K562 (cell line): ENCODE measurements around the gene HTR3B. TPM values are rescaled to one million over a fixed set of nuclear protein-coding genes. Genes with fewer than 3 reads are reported as not detected.

ENCODE experiments used
- ATAC-seq: fragments of 200-7000 bp; cut with Tn5 transposase; 3 replicates; pipeline ENCODE4 v1.9.1; 2020; ENCODE audit warnings: moderate library complexity
- BruUV-seq: library from RNA; stranded (reverse); fragments of 400-500 nt; replicated peaks from 2 replicates; lab custom pipeline; 2021; lab: Mats Ljungman, UMichigan
- CTCF ChIA-PET: fragments of 300-600 bp; formaldehyde crosslinking; extraction: SDS; loops from one replicate; lab custom pipeline; 2021; ENCODE audit warnings: low intra/inter-chr PET ratio; lab: Yijun Ruan, JAX
- POLR2A ChIA-PET: fragments of 300-600, 350-650 bp; sonication (Branson Sonifier 250); formaldehyde crosslinking; extraction: SDS; loops from one replicate; lab custom pipeline; 2021; ENCODE audit warnings: antibody characterized with exemption, inconsistent platforms; lab: Yijun Ruan, JAX
- DNase-seq, 4 experiments: peaks; one replicate each; pipeline versions ENCODE4 v3.0.0 to v3.0.0-alpha.2; 2011 to 2018; ENCODE audit warnings: low spot score in 3 of 4, mixed read lengths in 3 of 4; ENCODE audit errors: extremely low read depth in 1 of 4
- FAIRE-seq: peaks from 2 replicates; lab custom pipeline; 2011; peaks lifted over from hg19 to GRCh38; lab: Jason Lieb, UNC
- H2AFZ ChIP-seq: 2 replicates; pipeline ENCODE4 v1.6.0; 2011; ENCODE audit warnings: low read depth, low read length, control low read depth, inconsistent platforms
- H3K27ac ChIP-seq: fragments of 200-600 bp; 3 replicates; pipeline ENCODE4 v1.8.0; 2011; ENCODE audit warnings: low read depth, mild to moderate bottlenecking, control low read depth, inconsistent platforms, low read length, moderate library complexity, mixed read lengths; ENCODE audit errors: extremely low read depth
- H3K27me3 ChIP-seq, 2 experiments: fragments of 300-600 bp in 1 of 2; 2 replicates in 1 of 2; 3 replicates in 1 of 2; pipeline versions ENCODE4 v1.6.0 to v1.8.0; 2011; ENCODE audit warnings: inconsistent platforms in 2 of 2, low read length in 2 of 2, mild to moderate bottlenecking in 1 of 2, mixed read lengths in 1 of 2, moderate library complexity in 1 of 2; ENCODE audit not compliant: control insufficient read depth in 2 of 2, insufficient read depth in 2 of 2
- H3K36me3 ChIP-seq: fragments of 300-600 bp; 3 replicates; pipeline ENCODE4 v1.8.0; 2011; ENCODE audit warnings: mild to moderate bottlenecking, low read length, inconsistent platforms; ENCODE audit not compliant: control insufficient read depth, insufficient read depth
- H3K4me1 ChIP-seq, 2 experiments: fragments of 200-600 bp in 1 of 2; replicated peaks in 1 of 2; 2 replicates in 1 of 2; 3 replicates in 1 of 2; pipeline versions ENCODE4 v1.5.1 to v1.8.0; 2011; ENCODE audit warnings: inconsistent platforms in 2 of 2, low read length in 2 of 2, mild to moderate bottlenecking in 1 of 2, mixed read lengths in 1 of 2, moderate library complexity in 1 of 2; ENCODE audit not compliant: control insufficient read depth in 2 of 2, insufficient read depth in 2 of 2
- H3K4me2 ChIP-seq: 2 replicates; pipeline ENCODE4 v1.6.1; 2011; ENCODE audit warnings: low read length, control low read depth, inconsistent platforms, mixed read lengths; ENCODE audit not compliant: insufficient read depth
- H3K4me3 ChIP-seq: fragments of 200-600 bp; sonication (generic), shearing (Covaris generic); 2 replicates; pipeline ENCODE4 v1.5.1; 2016; ENCODE audit warnings: control low read depth, inconsistent platforms
- H3K79me2 ChIP-seq: fragments of 200-600 bp; 3 replicates; pipeline ENCODE4 v1.8.0; 2011; ENCODE audit warnings: low read length, inconsistent platforms; ENCODE audit not compliant: control insufficient read depth, insufficient read depth
- H3K9ac ChIP-seq, 2 experiments: 2 replicates each; pipeline versions ENCODE4 v1.6.0 to v1.6.1; 2011; ENCODE audit warnings: low read depth in 2 of 2, low read length in 2 of 2, control low read depth in 1 of 2, inconsistent platforms in 1 of 2, mild to moderate bottlenecking in 1 of 2, mixed read lengths in 1 of 2; ENCODE audit not compliant: insufficient read depth in 1 of 2
- H3K9me1 ChIP-seq: one replicate; pipeline ENCODE4 v1.6.0; 2011; ENCODE audit warnings: inconsistent platforms, mild to moderate bottlenecking, low read length, moderate library complexity; ENCODE audit not compliant: control insufficient read depth, insufficient read depth
- H3K9me3 ChIP-seq: replicated peaks from 2 replicates; pipeline ENCODE4 v1.5.1; 2011; ENCODE audit warnings: low read depth, low read length, inconsistent platforms; ENCODE audit not compliant: control insufficient read depth, insufficient read depth
- H4K20me1 ChIP-seq: replicated peaks from 2 replicates; pipeline ENCODE4 v1.6.1; 2011; ENCODE audit warnings: low read length, inconsistent platforms, mixed read lengths; ENCODE audit not compliant: control insufficient read depth, insufficient read depth
- CEBPB ChIP-seq: fragments of 450-650 bp; IDR thresholded peaks from 2 replicates; pipeline ENCODE4 v1.6.1; 2016; ENCODE audit warnings: missing genetic modification characterization, missing compliant biosample characterization
- ERF ChIP-seq: fragments of 450-650 bp; formaldehyde crosslinking; IDR thresholded peaks from 2 replicates; pipeline ENCODE4 v1.4.0; 2020; ENCODE audit warnings: mild to moderate bottlenecking, mixed read lengths
- HDAC3 ChIP-seq: fragments of 450-650 bp; IDR thresholded peaks from 2 replicates; pipeline ENCODE4 v1.6.1; 2018; ENCODE audit warnings: borderline replicate concordance, mild to moderate bottlenecking, moderate library complexity; ENCODE audit not compliant: partially characterized antibody
- LARP7 ChIP-seq: fragments of 450-650 bp; IDR thresholded peaks from 2 replicates; pipeline ENCODE4 v1.6.1; 2016
- MYC ChIP-seq, 2 experiments: fragments of 250-450 bp in 1 of 2; sonication (Bioruptor Pico) in 1 of 2; IDR thresholded peaks; 2 replicates each; pipeline versions ENCODE4 v1.5.1 to v1.6.1; 2012 to 2021; ENCODE audit warnings: low read depth in 2 of 2, borderline replicate concordance in 1 of 2, improper control_type of control experiment in 1 of 2, low read length in 1 of 2, mild to moderate bottlenecking in 1 of 2, moderate library complexity in 1 of 2
- ZNF436 ChIP-seq: fragments of 250-450, 450-650 bp; sonication (Bioruptor Pico); formaldehyde crosslinking; IDR thresholded peaks from 2 replicates; pipeline ENCODE4 v1.7.0; 2020; ENCODE audit warnings: mild to moderate bottlenecking
- ZNF668 ChIP-seq: fragments of 250-450 bp; sonication (Bioruptor Pico); IDR thresholded peaks from 2 replicates; pipeline ENCODE4 v1.8.0; 2022; ENCODE audit warnings: mild to moderate bottlenecking, inconsistent platforms
- ZNF76 ChIP-seq: fragments of 250-450 bp; sonication (Bioruptor Pico); IDR thresholded peaks from 2 replicates; pipeline ENCODE4 v1.4.0; 2020; ENCODE audit warnings: mild to moderate bottlenecking, moderate library complexity, borderline replicate concordance
- WGBS: fragments of 100-300 bp; shearing (Covaris generic); methylation state at CpG from one replicate; pipeline ENCODE4 v1.1.6; 2016; ENCODE audit warnings: low coverage, mixed read lengths; ENCODE audit not compliant: insufficient coverage; ENCODE audit errors: missing lambda C conversion rate; 5-methylcytosine and 5-hydroxymethylcytosine counted together
- in situ Hi-C: fragments of 300-500 bp; cut with MboI; formaldehyde crosslinking; loops from 4 replicates; pipeline ENCODE4 v1.15.0; 2018; ENCODE audit warnings: inconsistent platforms, mixed read lengths
- intact Hi-C: fragments of 100-400 bp; cut with micrococcal nuclease; formaldehyde crosslinking; loops from 2 replicates; pipeline ENCODE4 v1.14.2; 2022
- polyA plus RNA-seq, 8 experiments: library from polyadenylated mRNA; depleted of rRNA in 4 of 8; stranded (reverse) in 5 of 8; unstranded in 3 of 8; fragments of >200 nt; fragmentation: Nextera tagmentation in 2 of 8; fragmentation: Illumina TruSeq in 1 of 8; extraction: Ambion mirVana in 2 of 8; extraction: Trizol in 1 of 8; gene quantifications; 2 replicates each; pipeline versions ENCODE4 v1.2.1 to v1.2.3, GENCODE V29; 2011 to 2014; ENCODE audit warnings: inconsistent platforms in 1 of 8, missing spikeins in 1 of 8
- total RNA-seq, 7 experiments: library from RNA; depleted of rRNA in 6 of 7; stranded (reverse); fragments of >200 nt in 6 of 7; fragmentation: Illumina TruSeq in 2 of 7; extraction: Trizol in 2 of 7; gene quantifications; 2 replicates each; pipeline versions ENCODE4 v1.2.1 to v1.2.3, GENCODE V29; 2011 to 2021; ENCODE audit warnings: low replicate concordance in 1 of 7
- TF ChIP-seq, protein P1 (sequence below): fragments of 250-450 bp; sonication (Bioruptor Pico); IDR thresholded peaks from 2 replicates; pipeline ENCODE4 v1.9.0; 2021; ENCODE audit warnings: mild to moderate bottlenecking
- TF ChIP-seq, protein P2 (sequence below), 2 experiments: fragments of 450-650 bp in 1 of 2; sonication (generic) in 1 of 2; formaldehyde crosslinking; conservative IDR thresholded peaks; 2 replicates each; pipeline versions ENCODE4 v1.4.0 to v1.8.1; 2020 to 2022; ENCODE audit warnings: mild to moderate bottlenecking in 1 of 2, missing genetic modification reagents in 1 of 2
- TF ChIP-seq, protein P3 (sequence below), 3 experiments: IDR thresholded peaks in 2 of 3; conservative IDR thresholded peaks in 1 of 3; 2 replicates each; pipeline ENCODE4 v1.5.1; 2011 to 2012; ENCODE audit warnings: low read length in 3 of 3, mild to moderate bottlenecking in 3 of 3, control low read depth in 2 of 3, improper control_type of control experiment in 1 of 3, inconsistent platforms in 1 of 3, low read depth in 1 of 3, mixed read lengths in 1 of 3, moderate library complexity in 1 of 3; ENCODE audit not compliant: insufficient read depth in 2 of 3
- TF ChIP-seq, protein P4 (sequence below): fragments of 250-450 bp; sonication (Bioruptor Pico); IDR thresholded peaks from 2 replicates; pipeline ENCODE4 v1.4.0; 2020; ENCODE audit warnings: mild to moderate bottlenecking
- TF ChIP-seq, protein P5 (sequence below): fragments of 250-450 bp; sonication (Bioruptor Pico); IDR thresholded peaks from 2 replicates; pipeline ENCODE4 v1.8.0; 2021; ENCODE audit warnings: moderate library complexity, mild to moderate bottlenecking, inconsistent platforms
- TF ChIP-seq, protein P6 (sequence below): fragments of 450-650 bp; IDR thresholded peaks from 2 replicates; pipeline ENCODE4 v1.6.1; 2017; ENCODE audit warnings: mild to moderate bottlenecking, moderate library complexity

HTR3B gene
- total and polyA plus RNA-seq, 9 of the 15 experiments (the other 6 are each of a cell fraction or from before 2014, with no cell fraction given) = not detected

DNA sequence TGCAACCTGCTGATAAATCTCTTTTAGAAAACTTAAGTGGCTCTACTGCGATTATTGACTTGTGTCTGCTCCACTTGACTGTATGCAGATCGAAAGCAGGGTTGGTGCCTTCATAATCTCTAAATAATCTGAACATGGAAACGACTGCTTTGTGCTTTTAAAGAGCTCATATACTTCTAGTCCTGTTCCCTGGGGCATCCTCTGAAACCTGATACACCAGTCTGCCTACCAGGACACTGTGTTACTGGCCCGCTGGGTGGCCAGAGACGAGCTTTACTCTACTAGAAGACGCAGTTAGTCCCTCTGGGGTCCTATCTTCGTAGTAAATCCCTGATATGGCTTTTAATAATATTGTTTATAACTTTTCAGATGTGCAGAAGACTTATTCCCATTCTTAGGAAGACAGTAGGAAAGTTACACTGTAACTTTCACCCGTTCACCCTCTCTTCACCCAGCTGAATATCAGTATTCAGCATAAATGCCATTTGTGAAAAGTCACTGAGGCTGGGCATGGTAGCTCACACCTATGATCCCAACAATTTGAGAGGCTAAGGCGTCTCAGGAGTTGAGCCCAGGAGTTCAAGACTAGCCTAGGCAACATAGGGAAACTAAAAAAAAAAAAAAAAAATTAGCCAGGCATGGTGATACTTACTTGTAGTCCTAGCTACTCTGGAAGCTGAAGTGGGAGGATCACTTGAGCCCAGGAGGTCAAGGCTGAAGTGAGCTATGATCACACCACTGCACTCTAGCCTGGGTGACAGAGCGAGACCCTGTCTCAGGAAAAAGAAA lies 9.0 kb upstream of the HTR3B start:
- Histone ChIP-seq H3K4me3 (no peak overlapping the region), H3K9me1 (no peaks in the 10 kb centered on the region), H3K4me2 (no peak overlapping the region), H3K9me3 (no peaks in the 10 kb centered on the region), H3K27me3 (no peaks in the 10 kb centered on the region), H3K9ac (no peak overlapping the region), H3K36me3 (no peaks in the 10 kb centered on the region), H2AFZ (peak overlapping the region; percentile 71), H4K20me1 (no peaks in the 10 kb centered on the region; the same call in 1 of the 2 replicates), H3K27ac (no peak overlapping the region), H3K4me1 (peaks cover 0 to 4% of the 10 kb centered on the region in 2 experiments; a peak in 1 of 5 replicates), H3K79me2 (no peaks in the 10 kb centered on the region)
- POLR2A ChIA-PET = interaction anchor here (0.6 to 1.3 kb wide), 4 partner anchors 8 to 371 kb away, joined by 3 read pairs; no protein-coding TSS in a partner anchor
- intact Hi-C loops (loop anchor here (1.0 to 5.0 kb wide), 2 partner anchors 97 to 367 kb away; no protein-coding TSS in a partner anchor), in situ Hi-C loops (loop anchor here (5.0 kb wide), 1 partner anchor 367 kb away; no protein-coding TSS in a partner anchor)
- BruUV-seq = no TSS peak
- ATAC-seq (peak; percentile 78), FAIRE-seq (no peak), DNase-seq (peak in 1 of 4 experiments; percentile 9)
- WGBS = 11% methylated on average over 10 of the region's 10 CpGs
- CTCF ChIA-PET = interaction anchor here (0.5 to 1.2 kb wide), 2 partner anchors 366 to 578 kb away, joined by 4 to 5 read pairs; no protein-coding TSS in a partner anchor
- TF ChIP-seq, protein P1, sequence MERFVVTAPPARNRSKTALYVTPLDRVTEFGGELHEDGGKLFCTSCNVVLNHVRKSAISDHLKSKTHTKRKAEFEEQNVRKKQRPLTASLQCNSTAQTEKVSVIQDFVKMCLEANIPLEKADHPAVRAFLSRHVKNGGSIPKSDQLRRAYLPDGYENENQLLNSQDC (CRISPR knock-in tag) = no peak
- TF ChIP-seq ZNF668 (CRISPR knock-in tag) (no peak), CEBPB (tag) (no peak), HDAC3 (no peak), ZNF76 (CRISPR knock-in tag) (no peak), ERF (CRISPR knock-in tag) (no peak), MYC (IDR thresholded peaks at IDR 0.05; ENCODE audit: low read depth, low read length) (no peak), MYC (CRISPR knock-in tag; IDR thresholded peaks at IDR 0.05; ENCODE audit: borderline replicate concordance, low read depth) (no peak), ZNF436 (CRISPR knock-in tag) (no peak), LARP7 (no peak)
- TF ChIP-seq, protein P2, sequence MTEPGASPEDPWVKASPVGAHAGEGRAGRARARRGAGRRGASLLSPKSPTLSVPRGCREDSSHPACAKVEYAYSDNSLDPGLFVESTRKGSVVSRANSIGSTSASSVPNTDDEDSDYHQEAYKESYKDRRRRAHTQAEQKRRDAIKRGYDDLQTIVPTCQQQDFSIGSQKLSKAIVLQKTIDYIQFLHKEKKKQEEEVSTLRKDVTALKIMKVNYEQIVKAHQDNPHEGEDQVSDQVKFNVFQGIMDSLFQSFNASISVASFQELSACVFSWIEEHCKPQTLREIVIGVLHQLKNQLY (CRISPR knock-in tag; conservative IDR thresholded peaks at IDR 0.05) = no peak
- TF ChIP-seq, protein P3, sequence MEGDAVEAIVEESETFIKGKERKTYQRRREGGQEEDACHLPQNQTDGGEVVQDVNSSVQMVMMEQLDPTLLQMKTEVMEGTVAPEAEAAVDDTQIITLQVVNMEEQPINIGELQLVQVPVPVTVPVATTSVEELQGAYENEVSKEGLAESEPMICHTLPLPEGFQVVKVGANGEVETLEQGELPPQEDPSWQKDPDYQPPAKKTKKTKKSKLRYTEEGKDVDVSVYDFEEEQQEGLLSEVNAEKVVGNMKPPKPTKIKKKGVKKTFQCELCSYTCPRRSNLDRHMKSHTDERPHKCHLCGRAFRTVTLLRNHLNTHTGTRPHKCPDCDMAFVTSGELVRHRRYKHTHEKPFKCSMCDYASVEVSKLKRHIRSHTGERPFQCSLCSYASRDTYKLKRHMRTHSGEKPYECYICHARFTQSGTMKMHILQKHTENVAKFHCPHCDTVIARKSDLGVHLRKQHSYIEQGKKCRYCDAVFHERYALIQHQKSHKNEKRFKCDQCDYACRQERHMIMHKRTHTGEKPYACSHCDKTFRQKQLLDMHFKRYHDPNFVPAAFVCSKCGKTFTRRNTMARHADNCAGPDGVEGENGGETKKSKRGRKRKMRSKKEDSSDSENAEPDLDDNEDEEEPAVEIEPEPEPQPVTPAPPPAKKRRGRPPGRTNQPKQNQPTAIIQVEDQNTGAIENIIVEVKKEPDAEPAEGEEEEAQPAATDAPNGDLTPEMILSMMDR (IDR thresholded peaks at IDR 0.05 in 2 of 3, conservative IDR thresholded peaks at IDR 0.05 in 1 of 3; ENCODE audit: insufficient read depth in 2 of 3, low read depth in 1 of 3, low read length in 3 of 3) = no peak; a peak in 1 of 6 replicates
- TF ChIP-seq, protein P4, sequence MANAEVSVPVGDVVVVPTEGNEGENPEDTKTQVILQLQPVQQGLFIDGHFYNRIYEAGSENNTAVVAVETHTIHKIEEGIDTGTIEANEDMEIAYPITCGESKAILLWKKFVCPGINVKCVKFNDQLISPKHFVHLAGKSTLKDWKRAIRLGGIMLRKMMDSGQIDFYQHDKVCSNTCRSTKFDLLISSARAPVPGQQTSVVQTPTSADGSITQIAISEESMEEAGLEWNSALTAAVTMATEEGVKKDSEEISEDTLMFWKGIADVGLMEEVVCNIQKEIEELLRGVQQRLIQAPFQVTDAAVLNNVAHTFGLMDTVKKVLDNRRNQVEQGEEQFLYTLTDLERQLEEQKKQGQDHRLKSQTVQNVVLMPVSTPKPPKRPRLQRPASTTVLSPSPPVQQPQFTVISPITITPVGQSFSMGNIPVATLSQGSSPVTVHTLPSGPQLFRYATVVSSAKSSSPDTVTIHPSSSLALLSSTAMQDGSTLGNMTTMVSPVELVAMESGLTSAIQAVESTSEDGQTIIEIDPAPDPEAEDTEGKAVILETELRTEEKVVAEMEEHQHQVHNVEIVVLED = no peak
- TF ChIP-seq, protein P5, sequence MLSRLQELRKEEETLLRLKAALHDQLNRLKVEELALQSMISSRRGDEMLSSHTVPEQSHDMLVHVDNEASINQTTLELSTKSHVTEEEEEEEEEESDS (CRISPR knock-in tag) = no peak
- TF ChIP-seq, protein P6, sequence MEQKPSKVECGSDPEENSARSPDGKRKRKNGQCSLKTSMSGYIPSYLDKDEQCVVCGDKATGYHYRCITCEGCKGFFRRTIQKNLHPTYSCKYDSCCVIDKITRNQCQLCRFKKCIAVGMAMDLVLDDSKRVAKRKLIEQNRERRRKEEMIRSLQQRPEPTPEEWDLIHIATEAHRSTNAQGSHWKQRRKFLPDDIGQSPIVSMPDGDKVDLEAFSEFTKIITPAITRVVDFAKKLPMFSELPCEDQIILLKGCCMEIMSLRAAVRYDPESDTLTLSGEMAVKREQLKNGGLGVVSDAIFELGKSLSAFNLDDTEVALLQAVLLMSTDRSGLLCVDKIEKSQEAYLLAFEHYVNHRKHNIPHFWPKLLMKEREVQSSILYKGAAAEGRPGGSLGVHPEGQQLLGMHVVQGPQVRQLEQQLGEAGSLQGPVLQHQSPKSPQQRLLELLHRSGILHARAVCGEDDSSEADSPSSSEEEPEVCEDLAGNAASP = no peak
